ENCODE data around the gene MYO1B.

Gene MYO1B

GRCh38 chr2:191349990-191350389 is 104.8 kb downstream of the MYO1B start:
- TF ChIP-seq CTCF (conservative IDR thresholded peaks at IDR 0.05) = 0 out of 2 replicates have a peak, but pooled peaks have one; percentile 30
- H3K27ac ChIP-seq = no peak overlapping the region

GRCh38 chr2:191350826-191351225 is 105.6 kb downstream of the MYO1B start:
- H3K27ac ChIP-seq = no peak overlapping the region
- TF ChIP-seq CTCF (conservative IDR thresholded peaks at IDR 0.05) = no peak

- H3K27ac ChIP-seq = no peak overlapping the region
- no peak for TF ChIP-seq CTCF (conservative IDR thresholded peaks at IDR 0.05)
Observed at GRCh38 chr2:191351298-191351697, 106.1 kb downstream of the MYO1B start.

GRCh38 chr2:191351921-191352320 is 106.7 kb downstream of the MYO1B start:
- no peak for TF ChIP-seq CTCF (conservative IDR thresholded peaks at IDR 0.05)
- H3K27ac ChIP-seq = no peak overlapping the region

GRCh38 chr2:191352536-191352935 is 107.3 kb downstream of the MYO1B start:
- TF ChIP-seq CTCF (conservative IDR thresholded peaks at IDR 0.05) = no peak

GRCh38 chr2:191355170-191355758 is 110.1 kb downstream of the MYO1B start:
- TF ChIP-seq CTCF (conservative IDR thresholded peaks at IDR 0.05) = no peak
- no peak overlapping the region for H3K27ac ChIP-seq

More at GRCh38 chr2:191352536-191352935, 107.3 kb downstream of the MYO1B start:
- H3K27ac ChIP-seq = no peak overlapping the region

- no peak for TF ChIP-seq CTCF (conservative IDR thresholded peaks at IDR 0.05)
- H3K27ac ChIP-seq = peak overlapping the region; percentile 73
Observed at GRCh38 chr2:191357678-191358077, 112.5 kb downstream of the MYO1B start.
